Neural progenitor cell (in vitro differentiated cells): Measurements from ENCODE around the gene GHRH.

ENCODE experiments used
- EZH2 ChIP-seq: fragments of 200-600 bp; sonication (generic); IDR thresholded peaks from 2 replicates; pipeline ENCODE4 v1.6.1; 2017; ENCODE audit warnings: antibody characterized with exemption, mild to moderate bottlenecking, moderate library complexity
- EZH2phosphoT487 ChIP-seq: fragments of 200-600 bp; sonication (generic); IDR thresholded peaks from 2 replicates; pipeline ENCODE4 v1.6.1; 2017; ENCODE audit warnings: antibody characterized with exemption
- TF ChIP-seq, protein P1 (sequence below): fragments of 200-600 bp; sonication (generic); IDR thresholded peaks from 2 replicates; pipeline ENCODE4 v1.5.1; 2017; ENCODE audit warnings: antibody characterized with exemption, mild to moderate bottlenecking

DNA sequence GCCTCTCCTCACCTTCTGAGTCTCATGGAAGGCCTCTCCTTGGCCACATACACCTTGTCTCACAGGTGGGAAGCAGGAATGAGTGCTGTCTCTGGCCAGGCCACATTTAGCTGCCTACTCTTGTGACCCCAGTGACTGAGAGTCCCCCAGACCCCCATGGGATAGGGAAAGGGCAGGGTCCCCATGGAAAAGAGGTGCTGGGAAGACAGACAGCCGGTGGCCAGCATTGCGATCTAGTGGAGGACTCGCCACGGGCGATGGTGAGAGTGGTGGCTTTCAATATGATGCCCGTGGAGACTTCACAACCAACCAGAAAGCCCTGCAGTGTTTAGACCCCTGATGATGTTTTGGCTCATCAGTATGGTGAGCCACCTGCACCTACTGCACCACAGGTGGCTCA lies 47.7 kb upstream of the GHRH start:
- TF ChIP-seq, protein P1, sequence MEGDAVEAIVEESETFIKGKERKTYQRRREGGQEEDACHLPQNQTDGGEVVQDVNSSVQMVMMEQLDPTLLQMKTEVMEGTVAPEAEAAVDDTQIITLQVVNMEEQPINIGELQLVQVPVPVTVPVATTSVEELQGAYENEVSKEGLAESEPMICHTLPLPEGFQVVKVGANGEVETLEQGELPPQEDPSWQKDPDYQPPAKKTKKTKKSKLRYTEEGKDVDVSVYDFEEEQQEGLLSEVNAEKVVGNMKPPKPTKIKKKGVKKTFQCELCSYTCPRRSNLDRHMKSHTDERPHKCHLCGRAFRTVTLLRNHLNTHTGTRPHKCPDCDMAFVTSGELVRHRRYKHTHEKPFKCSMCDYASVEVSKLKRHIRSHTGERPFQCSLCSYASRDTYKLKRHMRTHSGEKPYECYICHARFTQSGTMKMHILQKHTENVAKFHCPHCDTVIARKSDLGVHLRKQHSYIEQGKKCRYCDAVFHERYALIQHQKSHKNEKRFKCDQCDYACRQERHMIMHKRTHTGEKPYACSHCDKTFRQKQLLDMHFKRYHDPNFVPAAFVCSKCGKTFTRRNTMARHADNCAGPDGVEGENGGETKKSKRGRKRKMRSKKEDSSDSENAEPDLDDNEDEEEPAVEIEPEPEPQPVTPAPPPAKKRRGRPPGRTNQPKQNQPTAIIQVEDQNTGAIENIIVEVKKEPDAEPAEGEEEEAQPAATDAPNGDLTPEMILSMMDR = no peak
- no peak for TF ChIP-seq EZH2
- TF ChIP-seq EZH2phosphoT487 = no peak
